Retinal pigment epithelial cell (primary cell): ENCODE results near the gene CAPZB.

Experiments
- DNase-seq: peaks from one replicate; pipeline ENCODE4 v3.0.0-alpha.2; 2010; ENCODE audit warnings: low read depth
- H3K4me3 ChIP-seq: 2 replicates; pipeline ENCODE4 v1.5.1; 2011; ENCODE audit warnings: mild to moderate bottlenecking, low read length, control low read depth, moderate library complexity
- TF ChIP-seq, protein P1 (sequence below): conservative IDR thresholded peaks from 2 replicates; pipeline ENCODE4 v1.5.1; 2011; ENCODE audit warnings: low read depth, low read length, control low read depth, inconsistent platforms

The CAPZB gene

DNA sequence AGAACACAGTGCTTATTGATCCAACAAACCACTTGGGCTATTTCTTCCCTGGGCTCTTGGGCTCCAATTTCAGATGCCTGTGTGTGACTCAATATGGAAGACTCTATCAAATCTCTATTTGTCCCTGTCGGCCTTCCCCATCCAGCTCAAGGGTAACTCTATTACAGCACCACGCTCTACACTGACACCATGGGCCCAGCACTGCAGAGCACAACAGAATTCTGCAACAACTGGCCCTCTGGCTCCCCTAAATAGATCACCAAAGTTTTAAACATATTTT, 51.7 kb downstream of the CAPZB start:
- TF ChIP-seq, protein P1, sequence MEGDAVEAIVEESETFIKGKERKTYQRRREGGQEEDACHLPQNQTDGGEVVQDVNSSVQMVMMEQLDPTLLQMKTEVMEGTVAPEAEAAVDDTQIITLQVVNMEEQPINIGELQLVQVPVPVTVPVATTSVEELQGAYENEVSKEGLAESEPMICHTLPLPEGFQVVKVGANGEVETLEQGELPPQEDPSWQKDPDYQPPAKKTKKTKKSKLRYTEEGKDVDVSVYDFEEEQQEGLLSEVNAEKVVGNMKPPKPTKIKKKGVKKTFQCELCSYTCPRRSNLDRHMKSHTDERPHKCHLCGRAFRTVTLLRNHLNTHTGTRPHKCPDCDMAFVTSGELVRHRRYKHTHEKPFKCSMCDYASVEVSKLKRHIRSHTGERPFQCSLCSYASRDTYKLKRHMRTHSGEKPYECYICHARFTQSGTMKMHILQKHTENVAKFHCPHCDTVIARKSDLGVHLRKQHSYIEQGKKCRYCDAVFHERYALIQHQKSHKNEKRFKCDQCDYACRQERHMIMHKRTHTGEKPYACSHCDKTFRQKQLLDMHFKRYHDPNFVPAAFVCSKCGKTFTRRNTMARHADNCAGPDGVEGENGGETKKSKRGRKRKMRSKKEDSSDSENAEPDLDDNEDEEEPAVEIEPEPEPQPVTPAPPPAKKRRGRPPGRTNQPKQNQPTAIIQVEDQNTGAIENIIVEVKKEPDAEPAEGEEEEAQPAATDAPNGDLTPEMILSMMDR, result no peak
- H3K4me3 ChIP-seq, result no peak overlapping the region
- no peak for DNase-seq

DNA sequence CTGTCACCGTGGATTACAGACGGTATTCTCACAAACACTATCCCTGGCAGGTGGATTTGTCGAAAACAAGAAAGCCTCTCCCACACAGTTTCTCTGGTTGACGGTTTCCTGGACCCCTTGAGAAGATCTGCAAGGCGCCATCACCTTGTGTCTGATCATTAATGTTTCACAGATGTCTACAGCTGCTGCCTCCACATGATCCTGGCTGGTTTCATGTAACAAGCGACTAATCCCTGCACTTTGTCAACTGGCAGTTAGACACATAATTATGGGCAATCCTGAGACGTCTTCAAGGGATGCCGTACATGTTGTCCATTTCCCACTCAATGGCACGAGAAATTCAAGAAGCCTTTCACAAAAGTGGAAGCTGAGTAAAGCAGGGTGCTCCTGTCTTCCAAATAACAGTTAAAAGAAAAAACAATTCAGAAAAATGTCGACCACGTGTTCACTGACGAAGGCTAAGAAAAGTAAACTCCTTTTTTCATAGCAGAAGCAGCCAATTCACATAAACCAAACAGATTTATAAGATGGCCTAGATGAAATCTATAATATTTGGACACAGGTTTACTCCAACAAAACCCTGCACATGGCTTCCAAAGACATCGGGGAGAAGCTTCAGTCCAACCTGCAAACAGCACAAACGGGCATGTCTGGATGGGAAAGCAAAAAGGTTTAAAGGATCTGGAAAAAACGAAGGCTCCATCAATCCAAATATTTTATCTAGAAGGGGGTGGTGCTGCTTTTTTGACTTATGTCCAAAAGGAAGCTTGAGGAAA, 52.2 kb downstream of the CAPZB start:
- DNase-seq, result no peak
- TF ChIP-seq, protein P1, result no peak
- H3K4me3 ChIP-seq, result no peak overlapping the region

DNA sequence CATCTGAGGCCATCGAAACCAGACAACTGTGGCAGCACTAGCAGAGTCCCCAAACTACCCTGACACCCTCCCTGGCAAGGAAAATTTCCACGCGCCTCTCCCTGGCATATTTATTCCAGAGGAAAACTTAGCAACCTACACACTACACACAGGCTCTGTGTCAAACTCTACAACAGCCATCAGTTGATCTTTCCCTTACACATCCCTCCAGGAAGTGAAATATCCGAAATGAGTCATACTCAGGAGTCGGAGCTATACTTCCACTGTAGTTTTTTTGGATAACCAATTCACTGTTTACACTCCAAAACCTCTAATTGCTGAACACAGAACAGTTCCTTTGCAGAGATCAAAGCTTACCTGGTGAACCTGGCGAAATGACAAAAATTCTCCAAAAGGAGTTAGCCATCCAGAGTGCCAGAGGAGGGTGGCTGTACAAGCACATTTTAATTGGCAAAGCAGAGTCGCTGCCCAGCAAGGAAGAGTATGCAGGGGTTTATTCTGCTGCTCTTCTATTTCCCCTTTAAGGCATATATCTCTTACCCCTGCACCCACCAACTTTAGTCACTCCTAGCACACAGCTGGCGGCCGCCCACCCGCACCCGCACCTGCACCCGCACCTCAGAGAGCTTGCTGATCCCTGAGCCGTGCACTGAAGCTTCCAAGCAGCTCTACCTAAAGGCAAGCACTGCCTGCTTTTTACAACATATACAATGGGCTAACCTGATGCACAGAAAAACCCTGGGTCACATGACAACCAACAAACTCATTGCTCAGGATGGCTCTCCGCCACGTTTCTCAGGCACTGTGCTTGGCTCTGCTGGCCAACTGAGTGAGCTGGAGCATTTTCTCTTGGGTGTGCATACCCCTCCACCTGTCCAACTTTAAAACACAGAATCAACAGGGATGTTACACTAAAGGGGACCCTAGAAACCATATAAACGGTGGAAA, 54.9 kb downstream of the CAPZB start:
- H3K4me3 ChIP-seq, result no peak overlapping the region
- TF ChIP-seq, protein P1, result no peak
- no peak for DNase-seq

DNA sequence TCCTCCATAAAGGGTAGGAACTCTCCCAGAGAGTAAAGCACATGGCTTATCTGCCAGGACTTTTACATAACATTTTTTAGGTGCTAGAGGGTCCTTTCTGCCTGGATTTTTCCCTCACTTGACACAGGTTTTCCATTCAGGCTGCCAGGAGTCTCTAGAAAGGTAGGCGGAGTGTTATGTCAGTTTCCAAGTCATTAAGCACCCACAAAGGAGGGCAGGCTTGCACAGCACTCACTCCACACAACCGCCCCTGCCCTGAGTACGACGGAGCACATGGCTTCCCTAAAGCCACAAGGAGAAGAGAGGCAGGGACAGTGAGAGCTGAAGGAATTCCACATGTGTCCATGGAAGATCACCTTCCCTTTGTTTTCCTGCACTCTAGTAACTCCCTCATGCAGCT, 55.7 kb downstream of the CAPZB start:
- no peak for DNase-seq
- TF ChIP-seq, protein P1, result no peak
- H3K4me3 ChIP-seq, result no peak overlapping the region

DNA sequence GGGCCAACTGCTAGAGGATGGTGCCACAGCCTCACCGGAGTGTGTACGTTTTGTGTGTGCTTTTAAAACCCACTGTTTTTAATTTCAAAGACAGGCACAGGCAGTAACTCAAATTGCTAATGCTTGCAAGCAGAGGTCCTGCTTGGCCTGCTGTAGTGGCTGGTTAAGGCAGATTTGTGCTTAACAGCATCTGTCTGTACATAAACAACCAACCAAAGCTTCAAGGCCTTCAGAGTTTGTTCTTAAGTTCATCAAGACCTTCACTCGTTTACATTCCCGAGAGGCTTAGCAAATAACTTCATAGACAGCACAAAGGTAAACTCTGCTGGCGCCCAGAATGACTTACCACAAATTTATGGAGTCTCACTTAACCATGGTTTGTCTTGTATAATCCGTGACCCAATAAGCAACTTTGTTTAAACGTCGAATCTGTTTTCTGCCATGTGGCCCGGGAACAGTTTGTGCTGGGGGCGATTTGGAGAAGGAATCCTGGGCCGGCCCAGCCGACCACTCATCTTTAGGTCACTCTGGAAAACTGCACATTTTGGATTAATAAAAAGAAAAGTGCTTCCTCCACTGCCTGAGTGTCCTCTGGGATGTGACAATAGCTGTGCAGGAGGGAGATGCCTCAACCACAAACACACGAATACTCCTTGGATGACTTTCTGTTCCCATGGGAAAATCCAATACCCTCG, 58.1 kb downstream of the CAPZB start:
- H3K4me3 ChIP-seq, result no peak overlapping the region
- peak; percentile 69 for DNase-seq
- TF ChIP-seq, protein P1, result no peak

DNA sequence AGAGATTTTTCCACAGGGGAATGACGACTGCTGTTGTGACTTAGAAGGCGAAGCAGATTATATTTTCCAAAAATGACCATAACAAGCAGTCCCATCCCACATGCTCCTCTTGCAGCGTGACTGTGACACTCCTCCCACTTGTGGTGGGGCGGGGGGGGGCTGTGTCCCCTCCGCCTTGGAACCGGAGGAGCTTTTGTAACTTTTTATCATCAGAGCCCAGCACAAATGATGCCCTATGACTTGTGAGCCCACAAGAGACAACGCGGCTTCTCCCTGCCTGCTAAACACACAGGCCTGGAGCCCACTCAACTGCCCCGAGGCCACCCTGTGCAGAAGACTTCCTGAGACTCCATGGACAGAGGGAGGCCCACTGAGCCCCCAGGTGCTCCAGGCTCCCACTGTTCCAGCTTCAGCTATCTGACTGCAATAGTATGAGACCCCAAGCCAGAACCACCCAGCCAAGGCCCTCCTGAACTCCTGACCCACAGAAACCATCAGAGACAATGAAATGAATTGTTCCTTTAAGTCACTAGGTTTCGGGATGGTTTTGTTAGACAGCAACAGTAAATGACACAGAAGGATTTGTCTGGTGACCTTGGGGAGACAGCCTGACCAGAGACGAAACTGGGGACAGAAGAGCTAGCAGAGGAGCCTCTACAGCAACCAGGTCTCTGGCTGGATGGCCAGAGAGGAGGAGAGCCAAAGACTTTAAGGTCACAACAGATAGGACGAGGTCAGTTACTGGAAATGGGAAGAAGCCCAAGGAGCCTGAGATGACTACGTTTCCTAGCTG, 58.8 kb downstream of the CAPZB start:
- TF ChIP-seq, protein P1, result no peak
- no peak overlapping the region for H3K4me3 ChIP-seq
- no peak for DNase-seq
